Thoracic aorta (tissue), 2 donors: ENCODE data around the gene APBA3. TPM values are rescaled to one million over a fixed set of nuclear protein-coding genes. Genes with fewer than 3 reads are reported as not detected.

ENCODE experiments used
- ATAC-seq: fragments of 150-250 bp; one replicate; pipeline ENCODE4 v1.8.0; 2017; ENCODE audit warnings: low read depth; ENCODE audit not compliant: insufficient number of reproducible peaks, low FRiP score
- DNase-seq: peaks from one replicate; pipeline ENCODE4 v3.0.0-alpha.2; 2020; ENCODE audit warnings: low spot score
- H3K27ac ChIP-seq, 2 donors: fragments of 200-600 bp; sonication (generic); 1 replicate in 1 of 2; 2 replicates in 1 of 2; pipeline ENCODE4 v1.5.1; 2016; ENCODE audit warnings: mild to moderate bottlenecking in 2 of 2, moderate library complexity in 2 of 2
- H3K27me3 ChIP-seq: fragments of 200-600 bp; sonication (generic); replicated peaks from 2 replicates; pipeline ENCODE4 v1.6.0; 2016; ENCODE audit warnings: mild to moderate bottlenecking; ENCODE audit not compliant: insufficient read depth
- H3K36me3 ChIP-seq: fragments of 200-600 bp; sonication (generic); one replicate; pipeline ENCODE4 v1.5.1; 2016
- H3K4me1 ChIP-seq, 2 donors: fragments of 200-600 bp; sonication (generic); 1 replicate in 1 of 2; 2 replicates in 1 of 2; pipeline versions ENCODE4 v1.5.1 to v1.6.0; 2016; ENCODE audit warnings: low read depth in 2 of 2, mild to moderate bottlenecking in 1 of 2; ENCODE audit not compliant: control insufficient read depth in 1 of 2
- H3K4me3 ChIP-seq: fragments of 200-600 bp; sonication (generic); 2 replicates; pipeline ENCODE4 v1.5.1; 2016; ENCODE audit warnings: mild to moderate bottlenecking
- H3K9me3 ChIP-seq: fragments of 200-600 bp; sonication (generic); 2 replicates; pipeline ENCODE4 v1.5.1; 2016
- total RNA-seq, 2 donors: library from RNA; depleted of rRNA; stranded (reverse); fragments of >200 nt; gene quantifications; one replicate each; pipeline versions ENCODE4 v1.1.0 to v1.2.3, GENCODE V29; 2016
- TF ChIP-seq, protein P1 (sequence below): fragments of 200-600 bp; sonication (generic); IDR thresholded peaks from one replicate; pipeline ENCODE4 v1.5.1; 2019; ENCODE audit warnings: antibody characterized with exemption

The APBA3 gene
- total RNA-seq, 2 donors from 2014 or later: 17.4 to 26.8 TPM

DNA sequence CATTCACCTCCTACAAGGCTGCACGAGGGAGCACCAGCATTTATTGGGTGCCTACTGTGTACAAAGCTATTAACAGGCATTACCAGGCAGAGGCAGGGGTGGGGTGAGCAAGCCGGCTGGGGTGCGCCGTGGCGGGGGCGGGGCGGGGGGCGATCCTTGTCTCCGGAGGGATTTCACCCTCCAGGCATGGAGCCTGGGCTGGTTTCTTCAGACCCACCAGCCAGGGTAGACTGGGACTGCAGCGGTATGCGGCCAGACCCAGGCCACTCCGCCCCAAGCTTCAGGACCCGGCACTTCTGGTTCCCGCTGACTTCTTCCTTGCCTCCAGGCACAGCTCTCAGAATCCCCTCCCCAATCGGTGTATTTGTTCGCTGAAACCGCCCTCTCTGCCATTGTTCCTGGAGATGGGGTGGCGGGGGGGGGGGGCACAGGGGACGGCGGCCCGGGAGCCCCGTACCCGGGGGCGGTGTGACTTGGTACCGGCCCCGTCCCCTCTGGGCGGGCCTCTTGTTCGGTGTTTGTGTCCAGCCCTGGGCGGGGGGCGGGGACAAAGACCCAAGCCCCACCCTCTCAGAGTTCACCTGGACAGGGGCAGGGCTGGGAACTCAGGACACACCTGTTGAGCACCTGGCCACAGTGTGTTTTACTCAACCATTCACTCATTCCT, 38.9 kb downstream of the APBA3 start:
- Histone ChIP-seq H3K9me3 (no peaks in the 10 kb centered on the region), H3K4me3 (no peak overlapping the region), H3K27ac (no peak overlapping the region), H3K27me3 (peaks cover 16% of the 10 kb centered on the region), H3K4me1 (peaks cover 4 to 21% of the 10 kb centered on the region in 2 donors), H3K36me3 (no peaks in the 10 kb centered on the region)
- TF ChIP-seq, protein P1, sequence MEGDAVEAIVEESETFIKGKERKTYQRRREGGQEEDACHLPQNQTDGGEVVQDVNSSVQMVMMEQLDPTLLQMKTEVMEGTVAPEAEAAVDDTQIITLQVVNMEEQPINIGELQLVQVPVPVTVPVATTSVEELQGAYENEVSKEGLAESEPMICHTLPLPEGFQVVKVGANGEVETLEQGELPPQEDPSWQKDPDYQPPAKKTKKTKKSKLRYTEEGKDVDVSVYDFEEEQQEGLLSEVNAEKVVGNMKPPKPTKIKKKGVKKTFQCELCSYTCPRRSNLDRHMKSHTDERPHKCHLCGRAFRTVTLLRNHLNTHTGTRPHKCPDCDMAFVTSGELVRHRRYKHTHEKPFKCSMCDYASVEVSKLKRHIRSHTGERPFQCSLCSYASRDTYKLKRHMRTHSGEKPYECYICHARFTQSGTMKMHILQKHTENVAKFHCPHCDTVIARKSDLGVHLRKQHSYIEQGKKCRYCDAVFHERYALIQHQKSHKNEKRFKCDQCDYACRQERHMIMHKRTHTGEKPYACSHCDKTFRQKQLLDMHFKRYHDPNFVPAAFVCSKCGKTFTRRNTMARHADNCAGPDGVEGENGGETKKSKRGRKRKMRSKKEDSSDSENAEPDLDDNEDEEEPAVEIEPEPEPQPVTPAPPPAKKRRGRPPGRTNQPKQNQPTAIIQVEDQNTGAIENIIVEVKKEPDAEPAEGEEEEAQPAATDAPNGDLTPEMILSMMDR: no peak
- ATAC-seq: no peak
- DNase-seq: no peak

DNA sequence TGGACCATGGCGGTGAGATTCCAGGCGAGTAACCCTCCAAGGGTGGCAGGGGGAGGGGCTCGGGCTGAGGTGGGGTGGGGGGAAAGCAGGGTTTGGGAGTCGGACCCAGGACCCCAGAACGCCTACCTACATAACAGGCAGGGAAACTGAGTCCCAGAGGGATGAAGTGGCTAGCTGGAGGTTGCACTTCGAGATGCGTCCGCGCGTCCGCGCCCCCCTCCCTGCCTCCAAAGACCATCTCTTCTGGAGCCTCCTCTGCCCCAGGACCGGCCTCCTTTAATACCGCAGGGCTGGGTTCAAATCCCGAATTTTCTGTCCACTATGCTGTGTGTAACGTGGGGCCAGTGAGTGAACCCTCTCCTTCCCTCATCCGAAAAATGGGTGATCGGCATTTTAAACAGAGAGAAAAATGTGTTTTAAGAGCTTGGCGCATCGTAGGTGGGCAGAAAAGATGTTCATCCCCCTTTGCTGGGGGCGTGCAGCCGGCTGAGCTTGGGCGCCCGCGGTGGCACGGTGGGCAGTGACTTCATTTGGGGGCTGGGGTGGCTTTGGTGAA, 39.5 kb downstream of the APBA3 start:
- TF ChIP-seq, protein P1: no peak
- no peaks in the 10 kb centered on the region for H3K36me3 ChIP-seq
- H3K27me3 ChIP-seq: peaks cover 16% of the 10 kb centered on the region
- ATAC-seq: no peak
- no peaks in the 10 kb centered on the region for H3K9me3 ChIP-seq
- peaks cover 4 to 21% of the 10 kb centered on the region in 2 donors for H3K4me1 ChIP-seq
- no peak overlapping the region for H3K27ac ChIP-seq
- peak overlapping the region; percentile 48 for H3K4me3 ChIP-seq
- DNase-seq: no peak

DNA sequence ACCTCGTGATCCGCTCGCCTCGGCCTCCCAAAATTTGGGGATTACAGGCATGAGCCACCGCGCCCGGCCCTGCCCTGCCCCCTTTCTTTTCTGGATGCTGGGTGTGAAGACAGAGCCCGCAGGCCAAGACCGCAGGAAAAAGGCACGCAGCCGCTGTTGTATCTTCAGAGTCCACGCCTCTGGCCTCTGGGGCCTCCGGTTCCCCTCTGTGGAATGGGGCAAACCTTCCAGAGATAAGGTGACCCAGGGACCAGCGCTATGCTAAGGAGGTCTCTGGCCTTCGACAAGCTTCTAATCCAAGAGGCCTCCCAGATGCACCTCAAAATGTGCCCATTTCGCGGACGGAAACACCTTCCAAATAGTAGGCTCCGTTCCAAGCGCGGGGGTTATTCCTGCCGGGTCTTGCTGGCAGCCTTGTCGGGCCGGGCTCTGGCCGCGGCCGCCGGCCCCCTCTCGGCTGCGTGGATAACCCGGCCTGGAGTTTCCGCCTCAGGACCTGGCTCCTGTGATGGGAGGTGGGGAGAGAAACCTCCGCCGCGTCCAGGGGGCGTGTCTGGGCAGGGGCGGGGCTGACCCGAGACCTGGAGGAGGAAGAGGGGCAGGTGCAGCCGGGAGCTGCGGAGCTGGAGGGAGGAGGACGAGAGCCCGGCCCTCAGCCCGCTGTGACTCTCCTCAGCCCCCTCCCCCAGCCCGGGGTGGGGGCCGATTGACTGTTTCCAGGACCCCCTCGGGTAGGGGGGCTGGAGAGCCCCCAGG, 40.2 kb downstream of the APBA3 start:
- Histone ChIP-seq H3K27me3 (peaks cover 16% of the 10 kb centered on the region), H3K27ac (no peak overlapping the region)
- DNase-seq: no peak

DNA sequence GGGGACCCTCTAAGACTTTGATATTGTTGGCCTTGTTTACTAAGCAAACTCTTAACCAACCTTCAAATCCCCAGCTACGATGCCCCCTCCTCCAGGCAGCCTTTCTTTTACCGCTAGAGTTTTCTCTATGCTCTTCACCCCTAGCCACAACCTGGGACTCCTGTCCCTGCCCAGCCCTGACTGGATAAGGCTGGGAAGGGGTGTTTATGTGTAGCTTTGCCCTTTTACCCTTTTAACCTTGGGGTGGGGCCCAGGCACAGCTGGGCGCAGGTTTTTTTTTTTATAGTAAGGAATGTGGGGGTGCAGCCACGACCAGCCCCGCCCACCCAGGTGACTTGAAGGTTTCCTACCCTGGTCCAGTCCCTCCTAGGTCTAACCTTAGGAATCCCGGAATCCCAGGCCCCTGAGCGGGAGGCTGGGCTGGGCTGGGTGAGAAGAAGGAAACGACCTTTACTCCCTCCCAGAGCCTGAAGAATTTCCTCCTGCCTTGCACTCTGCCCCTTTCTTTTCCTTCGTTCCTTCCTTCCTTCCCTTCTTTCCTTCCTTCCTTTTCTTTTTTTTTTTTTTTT, 41.1 kb downstream of the APBA3 start:
- no peak for DNase-seq
- H3K27me3 ChIP-seq: peaks cover 16% of the 10 kb centered on the region
- H3K4me1 ChIP-seq: peaks cover 4 to 21% of the 10 kb centered on the region in 2 donors
- H3K36me3 ChIP-seq: no peaks in the 10 kb centered on the region
- no peak for ATAC-seq
- H3K27ac ChIP-seq: no peak overlapping the region
- TF ChIP-seq, protein P1: no peak
- H3K9me3 ChIP-seq: no peaks in the 10 kb centered on the region
- H3K4me3 ChIP-seq: no peak overlapping the region

More for the DNA sequence above, 40.2 kb downstream of the APBA3 start:
- Histone ChIP-seq H3K36me3 (no peaks in the 10 kb centered on the region), H3K4me3 (peak overlapping the region; percentile 48), H3K9me3 (no peaks in the 10 kb centered on the region), H3K4me1 (peaks cover 4 to 21% of the 10 kb centered on the region in 2 donors)
- ATAC-seq: no peak
- TF ChIP-seq, protein P1: no peak

DNA sequence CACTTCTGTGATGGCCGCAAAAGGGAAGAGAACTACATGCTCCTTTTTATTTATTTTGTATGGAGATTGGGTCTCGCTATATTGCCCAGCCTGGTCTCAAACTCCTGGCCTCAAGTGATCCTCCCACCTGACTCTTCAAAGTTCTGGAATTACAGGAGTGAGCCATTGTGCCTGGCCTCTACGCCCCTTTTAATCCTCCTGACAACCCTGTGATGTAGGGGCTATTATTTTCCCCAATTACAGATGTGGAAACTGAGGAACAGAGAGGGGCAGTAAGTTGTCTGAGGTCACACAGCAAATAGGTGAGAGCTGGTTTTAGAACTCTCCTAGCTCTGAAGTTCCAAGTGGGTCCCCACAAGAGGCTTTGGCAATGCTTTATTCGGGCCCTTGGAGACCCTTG, 41.6 kb downstream of the APBA3 start:
- no peaks in the 10 kb centered on the region for H3K9me3 ChIP-seq
- DNase-seq (no peak), ATAC-seq (no peak)
- H3K4me1 ChIP-seq: peaks cover 4 to 21% of the 10 kb centered on the region in 2 donors
- TF ChIP-seq, protein P1: no peak
- H3K27ac ChIP-seq: no peak overlapping the region
- no peaks in the 10 kb centered on the region for H3K36me3 ChIP-seq
- H3K4me3 ChIP-seq: no peak overlapping the region
- H3K27me3 ChIP-seq: peaks cover 16% of the 10 kb centered on the region
